ENCODE results near the gene SLC35F3.

- no peak for TF ChIP-seq CTCF (IDR thresholded peaks at IDR 0.05; ENCODE audit: insufficient read depth, low read depth, low read length)
- no peak for TF ChIP-seq EZH2 (IDR thresholded peaks at IDR 0.05; ENCODE audit: insufficient read depth, low read length)
Observed at GRCh38 chr1:233939451-233939850, 35.0 kb downstream of the SLC35F3 start.

Data from astrocyte (in vitro differentiated cells and primary cell).